ENCODE measurements around the gene LRRK1. TPM values are rescaled to one million over a fixed set of nuclear protein-coding genes. Genes with fewer than 3 reads are reported as not detected.

LRRK1 gene
- total and polyA plus RNA-seq, 2 experiments from 2014 or later = 2.6 to 4.5 TPM

DNA sequence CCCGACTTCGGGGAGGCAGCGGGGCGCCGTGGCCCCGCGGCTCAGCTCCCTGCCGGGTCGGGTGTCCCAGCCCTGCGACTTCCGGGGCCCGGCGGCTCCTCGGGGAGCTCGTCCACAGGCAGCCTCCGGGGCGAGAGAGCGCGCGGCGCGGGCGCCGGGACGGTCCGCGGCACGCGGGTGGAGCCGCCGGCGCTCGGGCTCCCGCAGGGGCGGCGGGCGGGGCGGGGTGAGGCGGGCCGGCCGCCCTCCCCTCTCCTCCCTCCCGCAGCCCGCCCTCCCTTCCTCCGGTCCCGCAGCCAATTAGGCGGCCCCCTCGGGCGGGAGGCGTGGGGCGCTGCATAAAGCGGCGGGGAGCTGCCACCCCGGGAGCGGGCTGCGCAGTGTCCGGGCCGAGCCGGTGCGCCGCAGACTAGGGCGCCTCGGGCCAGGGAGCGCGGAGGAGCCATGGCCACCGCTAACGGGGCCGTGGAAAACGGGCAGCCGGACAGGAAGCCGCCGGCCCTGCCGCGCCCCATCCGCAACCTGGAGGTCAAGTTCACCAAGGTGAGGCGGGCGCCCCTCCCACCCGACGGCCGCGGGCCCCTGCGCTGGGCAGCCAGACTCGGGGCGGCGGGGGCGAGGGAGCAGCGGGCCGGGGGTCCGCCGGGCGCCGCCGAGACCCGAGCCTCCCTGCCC lies 39.6 kb upstream of the LRRK1 start, which contains the start of gene ALDH1A3:
TSS of gene ALDH1A3 (plus strand) at position 368 of the 675 bp plus-strand sequence. CDS start at position 445, 77 bp downstream.
- Histone ChIP-seq H3K4me1 (ENCODE audit: insufficient read depth) (peaks cover 15% of the 10 kb centered on the region), H2AFZ (peak within 1 kb of the TSS; percentile 98), H3K9me2 (ENCODE audit: insufficient read depth) (no peaks in the 10 kb centered on the region), H4K20me1 (replicated peaks; ENCODE audit: insufficient read depth) (no peaks in the 10 kb centered on the region), H3F3A (replicated peaks; ENCODE audit: low read depth) (peaks cover 8% of the 10 kb centered on the region; the same call in 1 of the 2 replicates), H3K36me3 (ENCODE audit: insufficient read depth) (no peaks in the 10 kb centered on the region), H3K79me2 (replicated peaks; ENCODE audit: insufficient read depth) (no peaks in the 10 kb centered on the region), H3K27ac (ENCODE audit: low read depth) (no peak within 1 kb of the TSS), H3K4me2 (peak within 1 kb of the TSS; percentile 94), H3K27me3 (ENCODE audit: insufficient read depth) (peaks cover 73% of the 10 kb centered on the region), H3K4me3 (peak within 1 kb of the TSS; percentile 76)
- peaks cover 25% of the 10 kb centered on the region for H3K4me1 Mint-ChIP-seq
- DNase-seq (ENCODE audit: low spot score) = peak; percentile 56
- peak within 1 kb of the TSS; percentile 85 for H3K4me3 Mint-ChIP-seq
- TF ChIP-seq CREB1 (CRISPR knock-in tag; IDR thresholded peaks at IDR 0.05; ENCODE audit: low read depth) (no peak), EZH2 (IDR thresholded peaks at IDR 0.05; ENCODE audit: low read depth, unreplicated experiment) (peak; percentile 33)
- peaks cover 53% of the 10 kb centered on the region for H3K27me3 Mint-ChIP-seq (ENCODE audit: insufficient read depth, low read depth, poor library complexity)
- H3K27ac Mint-ChIP-seq = no peak within 1 kb of the TSS
- no peaks in the 10 kb centered on the region; the same call in 2 of the 3 replicates for H3K36me3 Mint-ChIP-seq (ENCODE audit: low read depth)
- H3K9me3 Mint-ChIP-seq = 0 out of 3 replicates have a peak, but pooled peaks cover 2% of the 10 kb centered on the region
- peak; percentile 30 for ATAC-seq

- H3K27ac ChIP-seq (ENCODE audit: low read depth) = no peak overlapping the region
- H3K9me3 Mint-ChIP-seq = 0 out of 3 replicates have a peak, but pooled peaks cover 2% of the 10 kb centered on the region
- TF ChIP-seq EZH2phosphoT487 (IDR thresholded peaks at IDR 0.05; ENCODE audit: unreplicated experiment) = peak; percentile 59
- TF ChIP-seq EZH2 (IDR thresholded peaks at IDR 0.05; ENCODE audit: low read depth, unreplicated experiment) = peak; percentile 90
- no peak for TF ChIP-seq JUNB (IDR thresholded peaks at IDR 0.05; ENCODE audit: unreplicated experiment)
- no peaks in the 10 kb centered on the region; the same call in 2 of the 3 replicates for H3K36me3 Mint-ChIP-seq (ENCODE audit: low read depth)
- H3K4me1 ChIP-seq (ENCODE audit: insufficient read depth) = peaks cover 16% of the 10 kb centered on the region
- H3K4me2 ChIP-seq = peak overlapping the region; percentile 94
- peak overlapping the region; percentile 76 for H3K4me3 ChIP-seq
- peak overlapping the region; percentile 98 for H2AFZ ChIP-seq
- no peaks in the 10 kb centered on the region for H4K20me1 ChIP-seq (replicated peaks; ENCODE audit: insufficient read depth)
- peaks cover 53% of the 10 kb centered on the region for H3K27me3 Mint-ChIP-seq (ENCODE audit: insufficient read depth, low read depth, poor library complexity)
- peaks cover 8% of the 10 kb centered on the region; the same call in 1 of the 2 replicates for H3F3A ChIP-seq (replicated peaks; ENCODE audit: low read depth)
- no peak overlapping the region for H3K27ac Mint-ChIP-seq
- peak overlapping the region; percentile 85 for H3K4me3 Mint-ChIP-seq
- ATAC-seq (peak; percentile 63), DNase-seq (ENCODE audit: low spot score) (peak; percentile 63)
- H3K36me3 ChIP-seq (ENCODE audit: insufficient read depth) = no peaks in the 10 kb centered on the region
- peaks cover 28% of the 10 kb centered on the region for H3K4me1 Mint-ChIP-seq
- H3K27me3 ChIP-seq (ENCODE audit: insufficient read depth) = peaks cover 73% of the 10 kb centered on the region
- H3K79me2 ChIP-seq (replicated peaks; ENCODE audit: insufficient read depth) = no peaks in the 10 kb centered on the region
- no peaks in the 10 kb centered on the region for H3K9me2 ChIP-seq (ENCODE audit: insufficient read depth)
Measured at GRCh38 chr15:100880139-100880896, 38.8 kb upstream of the LRRK1 start.

- DNase-seq (ENCODE audit: low spot score) (no peak), ATAC-seq (peak; percentile 38; the same call in 2 of the 3 replicates)
- Histone ChIP-seq H3K4me2 (peak overlapping the region; percentile 94), H3K9me2 (ENCODE audit: insufficient read depth) (no peaks in the 10 kb centered on the region), H3K79me2 (replicated peaks; ENCODE audit: insufficient read depth) (no peaks in the 10 kb centered on the region), H3K4me3 (peak overlapping the region; percentile 76), H3K27me3 (ENCODE audit: insufficient read depth) (peaks cover 73% of the 10 kb centered on the region), H3K36me3 (ENCODE audit: insufficient read depth) (no peaks in the 10 kb centered on the region), H3K4me1 (ENCODE audit: insufficient read depth) (peaks cover 21% of the 10 kb centered on the region), H3K27ac (ENCODE audit: low read depth) (no peak overlapping the region), H4K20me1 (replicated peaks; ENCODE audit: insufficient read depth) (no peaks in the 10 kb centered on the region), H2AFZ (peak overlapping the region; percentile 98), H3F3A (replicated peaks; ENCODE audit: low read depth) (peaks cover 11% of the 10 kb centered on the region; the same call in 1 of the 2 replicates)
- Mint-ChIP-seq H3K4me3 (peak overlapping the region; percentile 85), H3K9me3 (0 out of 3 replicates have a peak, but pooled peaks cover 2% of the 10 kb centered on the region), H3K27ac (no peak overlapping the region), H3K27me3 (ENCODE audit: insufficient read depth, low read depth, poor library complexity) (peaks cover 52% of the 10 kb centered on the region), H3K36me3 (ENCODE audit: low read depth) (no peaks in the 10 kb centered on the region; the same call in 2 of the 3 replicates), H3K4me1 (peaks cover 31% of the 10 kb centered on the region)
- no peak for TF ChIP-seq EZH2phosphoT487 (IDR thresholded peaks at IDR 0.05; ENCODE audit: unreplicated experiment)
- TF ChIP-seq EZH2 (IDR thresholded peaks at IDR 0.05; ENCODE audit: low read depth, unreplicated experiment) = peak; percentile 68
Measured at GRCh38 chr15:100880897-100881242, 38.3 kb upstream of the LRRK1 start.

All from GM23338 (cell line).